IMR-90 (cell line): Measurements from ENCODE around the gene TASOR. TPM values are rescaled to one million over a fixed set of nuclear protein-coding genes. Genes with fewer than 3 reads are reported as not detected.

Source experiments
- ATAC-seq: fragments of 200-7000 bp; cut with Tn5 transposase; 2 replicates; pipeline ENCODE4 v1.9.1; 2020; ENCODE audit warnings: low read depth, mild to moderate bottlenecking, moderate library complexity
- BruUV-seq: library from RNA; stranded (reverse); fragments of 400-500 nt; replicated peaks from 2 replicates; lab custom pipeline; 2021; lab: Mats Ljungman, UMichigan
- CTCF ChIA-PET: fragments of 300-600 bp; formaldehyde crosslinking; extraction: SDS; loops from one replicate; lab custom pipeline; 2021; ENCODE audit warnings: antibody characterized with exemption; lab: Yijun Ruan, JAX
- POLR2A ChIA-PET: fragments of 300-600 bp; sonication (Branson Sonifier 250); formaldehyde crosslinking; loops from one replicate; lab custom pipeline; 2022; ENCODE audit warnings: antibody characterized with exemption; ENCODE audit not compliant: unreplicated experiment; lab: Charles Lee
- DNase-seq: peaks from one replicate; pipeline ENCODE4 v3.0.0; 2013
- H2AFZ ChIP-seq: replicated peaks from 2 replicates; pipeline ENCODE3; 2013; ENCODE audit warnings: low read length, mild to moderate bottlenecking; ENCODE audit not compliant: poor library complexity
- H2AK5ac ChIP-seq: 2 replicates; pipeline ENCODE4 v1.6.1; 2013; ENCODE audit warnings: low read depth, low read length, inconsistent platforms
- H2AK9ac ChIP-seq: replicated peaks from 2 replicates; pipeline ENCODE3; 2013; ENCODE audit warnings: mild to moderate bottlenecking, low read depth, low read length, moderate library complexity; ENCODE audit not compliant: poor library complexity
- H2BK120ac ChIP-seq: 2 replicates; pipeline ENCODE4 v1.6.1; 2013; ENCODE audit warnings: low read depth, low read length, inconsistent platforms
- H2BK15ac ChIP-seq: 3 replicates; pipeline ENCODE4 v1.6.1; 2013; ENCODE audit warnings: low read depth, low read length, inconsistent platforms
- H2BK20ac ChIP-seq: 2 replicates; pipeline ENCODE4 v1.6.1; 2013; ENCODE audit warnings: low read depth, mild to moderate bottlenecking, inconsistent platforms, low read length, moderate library complexity
- H2BK5ac ChIP-seq: 2 replicates; pipeline ENCODE4 v1.6.1; 2013; ENCODE audit warnings: mild to moderate bottlenecking, low read depth, low read length, inconsistent platforms; ENCODE audit not compliant: poor library complexity, severe bottlenecking
- H3K14ac ChIP-seq: replicated peaks from 2 replicates; pipeline ENCODE4 v1.6.1; 2013; ENCODE audit warnings: low read depth, low read length, inconsistent platforms
- H3K18ac ChIP-seq: 2 replicates; pipeline ENCODE4 v1.6.1; 2013; ENCODE audit warnings: low read depth, low read length, control low read depth
- H3K23ac ChIP-seq: 2 replicates; pipeline ENCODE4 v1.6.1; 2013; ENCODE audit warnings: low read depth, low read length, inconsistent platforms
- H3K27ac ChIP-seq: 2 replicates; pipeline ENCODE4 v1.5.1; 2013; ENCODE audit warnings: mild to moderate bottlenecking, control low read depth, low read length; ENCODE audit not compliant: insufficient read depth
- H3K27me3 ChIP-seq: 2 replicates; pipeline ENCODE4 v1.6.1; 2013; ENCODE audit warnings: low read length; ENCODE audit not compliant: control insufficient read depth, insufficient read depth
- H3K36me3 ChIP-seq: 2 replicates; pipeline ENCODE4 v1.6.1; 2013; ENCODE audit warnings: low read length, mixed read lengths; ENCODE audit not compliant: control insufficient read depth, insufficient read depth
- H3K4ac ChIP-seq: 2 replicates; pipeline ENCODE4 v1.6.1; 2013; ENCODE audit warnings: low read depth, low read length, inconsistent platforms
- H3K4me1 ChIP-seq: 2 replicates; pipeline ENCODE4 v1.6.1; 2013; ENCODE audit warnings: low read length, mixed read lengths; ENCODE audit not compliant: control insufficient read depth, insufficient read depth
- H3K4me2 ChIP-seq: 2 replicates; pipeline ENCODE4 v1.6.1; 2013; ENCODE audit warnings: low read depth, mild to moderate bottlenecking, control low read depth, low read length, moderate library complexity
- H3K4me3 ChIP-seq: 2 replicates; pipeline ENCODE4 v1.5.1; 2013; ENCODE audit warnings: low read depth, mild to moderate bottlenecking, control low read depth, low read length, moderate library complexity; ENCODE audit not compliant: insufficient read depth
- H3K56ac ChIP-seq: 2 replicates; pipeline ENCODE4 v1.6.1; 2013; ENCODE audit warnings: low read length, inconsistent platforms; ENCODE audit not compliant: insufficient read depth; ENCODE audit errors: extremely low read depth
- H3K79me1 ChIP-seq, 2 experiments: 2 replicates each; pipeline ENCODE4 v1.6.1; 2013; ENCODE audit warnings: low read length in 2 of 2, inconsistent platforms in 1 of 2, low read depth in 1 of 2
- H3K9ac ChIP-seq: 2 replicates; pipeline ENCODE4 v1.6.1; 2013; ENCODE audit warnings: low read depth, low read length, control low read depth
- H3K9me1 ChIP-seq: 2 replicates; pipeline ENCODE4 v1.6.1; 2013; ENCODE audit warnings: low read length, inconsistent platforms; ENCODE audit not compliant: insufficient read depth
- H3K9me3 ChIP-seq: 2 replicates; pipeline ENCODE4 v1.6.1; 2013; ENCODE audit warnings: low read length; ENCODE audit not compliant: control insufficient read depth, insufficient read depth
- H4K20me1 ChIP-seq: 2 replicates; pipeline ENCODE4 v1.6.1; 2013; ENCODE audit warnings: low read length, inconsistent platforms; ENCODE audit not compliant: insufficient read depth
- H4K5ac ChIP-seq: 2 replicates; pipeline ENCODE4 v1.6.1; 2013; ENCODE audit warnings: mild to moderate bottlenecking, low read depth, low read length, control low read depth
- H4K8ac ChIP-seq, 2 experiments: 2 replicates each; pipeline ENCODE4 v1.6.1; 2013; ENCODE audit warnings: low read depth in 2 of 2, low read length in 2 of 2, control low read depth in 1 of 2, inconsistent platforms in 1 of 2
- H4K91ac ChIP-seq: 2 replicates; pipeline ENCODE4 v1.6.1; 2013; ENCODE audit warnings: low read depth, low read length, inconsistent platforms; ENCODE audit not compliant: insufficient read depth
- BHLHE40 ChIP-seq: fragments of 150-350 bp; IDR thresholded peaks from 2 replicates; pipeline ENCODE4 v1.6.1; 2016; ENCODE audit warnings: mild to moderate bottlenecking, low read depth, low read length
- WGBS, 2 experiments: methylation state at CpG; one replicate each; pipeline versions ENCODE4 v1.1.5 to v1.1.7; 2013; ENCODE audit warnings: missing lambda C conversion rate in 2 of 2; ENCODE audit not compliant: insufficient read length in 1 of 2; ENCODE audit errors: extremely low coverage in 2 of 2; 5-methylcytosine and 5-hydroxymethylcytosine counted together
- dilution Hi-C: fragments of 300-500 bp; cut with HindIII; formaldehyde crosslinking; loops from one replicate; pipeline ENCODE4 v1.14.3; 2018; ENCODE audit warnings: low sequenced_read_pairs; ENCODE audit not compliant: unreplicated experiment
- in situ Hi-C: fragments of 300-500 bp; cut with MboI; formaldehyde crosslinking; loops from 3 replicates; pipeline ENCODE4 v1.14.3; 2019; ENCODE audit warnings: low sequenced_read_pairs, inconsistent platforms, mixed read lengths
- intact Hi-C: fragments of 100-400 bp; cut with micrococcal nuclease; formaldehyde crosslinking; loops from 2 replicates; pipeline ENCODE4 v1.10.0; 2022
- polyA plus RNA-seq, 3 experiments: library from polyadenylated mRNA; depleted of rRNA; stranded (reverse); fragments of >200 nt; gene quantifications; 2 replicates each; pipeline ENCODE4 v1.2.3, GENCODE V29; 2012; ENCODE audit warnings: low replicate concordance in 1 of 3
- total RNA-seq: library from RNA; depleted of rRNA; stranded (reverse); fragments of >200 nt; gene quantifications from 2 replicates; pipeline ENCODE4 v1.2.3, GENCODE V29; 2012

The TASOR gene
- total and polyA plus RNA-seq, 2 of the 4 experiments (the other 2 are of a cell fraction), result 13.3 to 28.5 TPM

GRCh38 chr3:56667973-56668579 lies 15.0 kb downstream of the TASOR start:
- CTCF ChIA-PET, result no interaction called here

More at GRCh38 chr3:56667973-56668579, 15.0 kb downstream of the TASOR start:
- Histone ChIP-seq H3K23ac (no peak overlapping the region), H3K4me3 (no peak overlapping the region), H3K9me3 (no peaks in the 10 kb centered on the region), H2AFZ (no peak overlapping the region), H3K56ac (no peak overlapping the region), H2AK9ac (no peak overlapping the region), H2BK120ac (no peak overlapping the region), H2AK5ac (no peak overlapping the region), H3K9me1 (no peaks in the 10 kb centered on the region; the same call in 1 of the 2 replicates), H3K27ac (no peak overlapping the region), H3K14ac (no peak overlapping the region), H4K5ac (no peak overlapping the region), H2BK15ac (no peak overlapping the region), H2BK20ac (no peak overlapping the region), H4K91ac (no peak overlapping the region), H3K4ac (no peak overlapping the region), H3K36me3 (peaks cover 42% of the 10 kb centered on the region), H3K4me2 (no peak overlapping the region), H3K4me1 (no peaks in the 10 kb centered on the region), H3K27me3 (no peaks in the 10 kb centered on the region), H2BK5ac (no peak overlapping the region), H3K79me1 (peaks cover 2 to 14% of the 10 kb centered on the region in 2 experiments; a peak in 3 of 4 replicates), H4K8ac (no peak overlapping the region), H3K18ac (no peak overlapping the region), H3K9ac (no peak overlapping the region), H4K20me1 (no peaks in the 10 kb centered on the region)
- BruUV-seq, result no TSS peak
- in situ Hi-C loops, result no loop called here
- no peak for TF ChIP-seq BHLHE40
- intact Hi-C loops, result loop anchor here (5.0 kb wide), 1 partner anchor 36 kb away; no protein-coding TSS in a partner anchor
- DNase-seq (no peak), ATAC-seq (no peak)
- no CpG with 5 or more reads among the region's 3 CpGs for WGBS, 2 experiments
- dilution Hi-C loops, result no loop called here
- POLR2A ChIA-PET, result interaction anchor here (0.7 kb wide), 1 partner anchor 1415 kb away, joined by 3 read pairs; no protein-coding TSS in a partner anchor
